ENCODE results near the gene MAP3K13.
"Not testable (repeated sequence)": the region's sequence is repeated elsewhere in the genome, so short reads cannot be mapped to it uniquely, and the experiment has no call there.

MAP3K13 gene

DNA sequence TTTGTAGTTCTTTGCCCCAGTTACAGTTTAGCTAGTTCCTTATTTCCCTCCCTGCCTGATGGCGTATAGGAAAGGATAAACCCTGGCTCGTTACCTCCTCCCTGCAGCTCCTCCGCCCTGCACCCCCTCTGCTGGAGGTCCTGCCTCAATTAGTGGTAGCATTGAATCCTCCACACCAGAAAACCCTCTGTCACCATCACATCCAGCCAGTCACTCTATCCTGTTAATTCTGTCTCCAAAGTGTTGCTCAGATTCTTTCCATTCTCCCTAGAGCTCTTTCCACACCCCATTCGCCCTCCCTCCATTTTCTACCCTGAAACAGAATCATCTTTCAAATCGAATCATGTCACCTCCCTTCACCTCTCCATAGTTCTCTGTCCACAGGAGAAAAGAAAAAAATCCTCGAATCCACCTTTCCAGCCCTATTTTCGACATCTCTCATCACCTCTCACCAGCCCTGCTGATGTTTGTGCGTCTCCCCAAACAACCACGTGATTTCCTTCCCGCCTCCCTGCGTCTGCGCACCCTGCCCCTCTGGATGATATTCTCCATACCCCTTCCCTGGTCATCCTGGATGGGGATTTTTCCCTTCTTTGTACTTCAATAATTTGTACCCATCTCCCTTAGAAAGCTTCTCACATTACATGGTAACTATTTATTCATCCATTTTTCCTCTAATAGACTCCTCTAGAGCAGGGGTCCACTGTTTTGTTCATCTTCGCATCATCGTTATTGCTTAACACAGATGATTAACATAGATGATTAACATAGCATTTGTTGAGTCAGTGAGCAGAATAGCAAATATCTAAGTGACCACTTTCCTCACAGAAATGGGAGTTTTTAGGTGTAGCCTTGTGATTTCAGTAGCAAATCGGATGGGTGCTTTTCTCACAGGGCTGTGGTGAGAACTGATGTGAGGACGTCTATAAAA lies 37.1 kb downstream of the MAP3K13 start:
- no peak for DNase-seq (ENCODE audit: low spot score)

DNA sequence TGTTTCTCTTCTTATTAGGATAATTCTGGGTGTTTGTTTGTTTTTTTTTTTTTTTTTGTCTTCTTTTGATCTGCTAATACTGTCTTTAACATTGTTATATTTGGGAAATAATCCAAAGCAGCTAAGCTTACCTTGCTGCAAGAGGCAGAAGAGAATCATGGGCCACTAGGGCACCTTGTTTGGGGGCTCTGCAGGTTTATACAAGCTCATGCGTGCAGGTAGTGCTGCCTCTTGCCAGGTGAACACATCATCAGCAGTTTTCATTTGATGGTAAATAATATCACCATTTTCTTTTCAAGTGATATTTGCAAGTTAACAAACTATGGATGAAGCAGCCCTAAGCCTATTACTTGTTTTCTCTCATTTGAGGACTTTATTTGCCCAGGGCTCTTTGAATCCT lies 37.9 kb downstream of the MAP3K13 start:
- DNase-seq (ENCODE audit: low spot score) = no peak

GRCh38 chr3:185401319-185401955 lies 38.5 kb downstream of the MAP3K13 start:
- DNase-seq (ENCODE audit: low spot score) = no peak

GRCh38 chr3:185402561-185402960 lies 39.6 kb downstream of the MAP3K13 start:
- no peak for DNase-seq (ENCODE audit: low spot score)

GRCh38 chr3:185403002-185403401 lies 40.1 kb downstream of the MAP3K13 start:
- no peak for DNase-seq (ENCODE audit: low spot score)

GRCh38 chr3:185405243-185405642 lies 42.3 kb downstream of the MAP3K13 start:
- DNase-seq (ENCODE audit: low spot score) = peak; percentile 44

GRCh38 chr3:185405664-185406063 lies 42.7 kb downstream of the MAP3K13 start:
- no peak for DNase-seq (ENCODE audit: low spot score)

DNA sequence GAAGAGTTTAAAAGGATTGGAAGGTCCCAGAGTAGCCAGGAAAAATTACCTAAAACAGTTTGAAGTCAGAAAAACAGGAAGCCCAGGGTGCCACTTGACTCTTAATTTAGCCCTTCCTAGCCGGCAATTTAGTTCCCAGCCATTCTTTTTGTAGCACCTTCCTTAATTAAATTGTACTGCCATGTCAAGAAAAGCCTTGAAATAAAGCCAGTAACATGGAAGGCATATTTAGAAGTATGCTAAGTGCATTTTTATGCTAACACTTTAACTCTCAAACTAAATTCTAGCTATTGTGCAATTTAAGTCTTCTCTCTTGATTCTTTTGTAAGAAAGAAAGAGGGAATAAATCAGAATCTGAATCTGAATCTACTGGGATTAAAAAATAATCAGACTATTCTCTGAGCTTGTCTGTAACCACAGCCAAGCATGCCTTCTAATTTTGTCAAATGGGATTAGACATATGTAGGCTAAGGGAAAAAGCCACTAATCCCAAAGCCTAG lies 43.2 kb downstream of the MAP3K13 start:
- DNase-seq (ENCODE audit: low spot score) = no peak

DNA sequence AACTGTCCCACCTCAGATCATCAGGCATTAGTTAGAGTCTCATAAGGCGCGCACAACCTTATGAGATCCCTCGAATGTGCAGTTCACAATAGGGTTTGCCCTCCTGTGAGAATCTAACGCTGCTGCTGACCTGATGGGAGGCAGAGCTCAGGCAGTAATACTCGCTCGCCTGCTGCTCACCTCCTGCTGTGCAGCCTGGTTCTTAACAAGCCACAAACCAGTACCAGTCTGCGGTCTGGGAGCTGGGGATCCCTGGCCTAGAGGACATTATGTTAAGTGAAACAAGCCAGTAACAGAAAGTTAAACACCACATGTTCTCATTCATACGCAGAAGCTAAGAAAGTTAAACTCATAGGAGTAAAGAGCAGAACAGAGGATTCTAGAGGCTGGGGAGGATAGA lies 47.0 kb downstream of the MAP3K13 start:
- no peak for DNase-seq (ENCODE audit: low spot score)

- no peak for DNase-seq (ENCODE audit: low spot score)
Measured at GRCh38 chr3:185411133-185411532, 48.2 kb downstream of the MAP3K13 start.

GRCh38 chr3:185416513-185416912 lies 53.6 kb downstream of the MAP3K13 start:
- DNase-seq (ENCODE audit: low spot score) = no peak

DNA sequence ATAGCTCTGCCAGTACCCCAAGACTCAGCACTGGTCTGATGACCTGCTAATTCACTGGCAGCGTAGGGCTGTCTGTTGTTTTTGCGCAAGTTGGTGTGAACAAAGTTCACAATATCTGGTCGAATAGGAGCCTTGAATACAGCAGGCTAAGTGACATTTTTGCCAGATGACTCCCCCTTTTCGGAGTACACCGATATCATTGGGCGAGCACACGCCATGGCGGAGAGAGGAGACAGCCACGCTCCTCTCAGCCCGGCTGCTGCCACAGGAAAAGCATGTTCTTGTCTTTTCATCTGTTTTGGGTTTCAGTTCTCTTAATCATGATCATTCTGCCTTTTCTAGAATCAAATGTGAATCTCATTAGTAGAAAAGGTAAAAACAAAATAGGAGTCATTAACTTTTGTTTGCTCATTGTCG lies 55.6 kb downstream of the MAP3K13 start:
- DNase-seq (ENCODE audit: low spot score) = not testable (repeated sequence)

GRCh38 chr3:185420762-185421161 lies 57.8 kb downstream of the MAP3K13 start:
- DNase-seq (ENCODE audit: low spot score) = no peak

GRCh38 chr3:185421577-185422232 lies 58.8 kb downstream of the MAP3K13 start:
- no peak for DNase-seq (ENCODE audit: low spot score)

DNA sequence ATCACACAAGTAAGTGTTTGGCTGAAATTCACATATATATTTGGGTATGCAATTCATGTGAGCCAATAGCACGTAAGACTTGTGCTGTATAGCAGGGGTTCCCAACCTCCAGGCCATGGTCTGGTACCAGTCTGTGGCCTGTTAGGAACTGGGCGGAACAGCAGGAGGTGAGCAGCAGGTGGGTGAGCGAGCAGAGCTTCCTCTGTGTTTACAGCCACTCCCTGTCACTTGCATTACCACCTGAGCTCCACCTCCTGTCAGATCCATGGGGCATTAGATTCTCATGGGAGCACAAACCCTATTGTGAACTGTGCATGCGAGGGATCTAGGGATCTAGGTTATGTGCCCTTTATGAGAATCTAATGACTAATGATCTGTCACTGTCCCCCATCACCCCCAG lies 59.7 kb downstream of the MAP3K13 start:
- DNase-seq (ENCODE audit: low spot score) = peak; percentile 23

- peak; percentile 19 for DNase-seq (ENCODE audit: low spot score)
Measured at GRCh38 chr3:185423178-185423577, 60.2 kb downstream of the MAP3K13 start.

GRCh38 chr3:185424435-185424834 lies 61.5 kb downstream of the MAP3K13 start:
- DNase-seq (ENCODE audit: low spot score) = no peak

DNA sequence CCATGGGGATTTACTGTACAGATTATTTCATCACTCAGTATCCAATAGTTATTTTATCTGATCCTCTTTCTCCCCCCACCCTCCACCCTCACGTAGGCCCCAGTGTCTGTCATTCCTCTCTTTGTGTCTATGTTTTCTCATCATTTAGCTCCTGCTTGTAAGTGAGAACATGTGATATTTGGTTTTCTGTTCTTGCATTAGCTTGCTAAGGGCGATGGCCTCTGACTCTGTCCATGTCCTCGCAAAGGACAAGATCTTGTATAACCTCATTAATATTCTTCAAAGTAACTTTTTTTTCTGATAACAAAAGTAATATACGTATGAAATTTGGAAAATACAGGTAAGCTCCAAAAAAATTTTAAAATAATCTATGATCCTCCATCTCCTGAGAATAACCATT lies 67.4 kb downstream of the MAP3K13 start:
- DNase-seq (ENCODE audit: low spot score) = no peak

- DNase-seq (ENCODE audit: low spot score) = no peak
Measured at GRCh38 chr3:185439745-185440466, 77.0 kb downstream of the MAP3K13 start.

DNA sequence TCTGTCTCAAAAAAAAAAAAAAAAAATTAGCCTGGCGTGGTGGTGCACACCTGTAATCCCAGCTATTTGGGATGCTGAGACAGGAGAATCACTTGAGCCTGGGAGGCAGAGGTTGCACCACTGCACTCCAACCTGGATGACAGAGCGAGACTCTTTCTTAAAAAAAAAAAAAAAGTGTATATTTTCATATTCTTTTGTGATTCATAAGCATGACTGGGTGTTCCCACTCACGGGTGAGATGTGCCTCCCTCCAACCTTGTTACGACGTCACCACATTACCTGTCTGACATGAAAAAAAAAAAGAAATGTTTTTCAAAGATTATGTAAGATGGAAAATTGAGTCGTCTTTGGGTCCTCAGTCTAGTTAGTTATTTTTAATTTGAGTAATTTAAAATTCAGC lies 79.1 kb downstream of the MAP3K13 start:
- DNase-seq (ENCODE audit: low spot score) = no peak

DNA sequence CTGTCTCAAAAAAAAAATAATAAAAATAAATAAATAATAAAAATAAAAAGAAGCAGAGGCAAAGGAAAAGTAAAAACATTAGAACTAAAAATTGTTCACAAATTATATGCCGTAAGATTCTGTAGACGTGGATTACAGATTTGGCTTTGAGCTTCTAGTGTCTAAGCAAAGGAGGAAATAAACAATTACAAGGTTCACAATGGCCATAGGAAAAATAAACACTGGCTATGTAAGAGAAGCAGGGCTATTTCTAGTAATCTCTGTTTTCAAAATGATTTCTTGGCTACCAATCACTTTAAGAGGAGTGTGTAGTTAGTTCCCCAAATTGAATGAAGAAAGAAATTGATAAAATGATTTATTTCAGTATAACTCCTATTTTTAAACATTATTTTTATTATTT lies 81.4 kb downstream of the MAP3K13 start:
- no peak for DNase-seq (ENCODE audit: low spot score)

DNA sequence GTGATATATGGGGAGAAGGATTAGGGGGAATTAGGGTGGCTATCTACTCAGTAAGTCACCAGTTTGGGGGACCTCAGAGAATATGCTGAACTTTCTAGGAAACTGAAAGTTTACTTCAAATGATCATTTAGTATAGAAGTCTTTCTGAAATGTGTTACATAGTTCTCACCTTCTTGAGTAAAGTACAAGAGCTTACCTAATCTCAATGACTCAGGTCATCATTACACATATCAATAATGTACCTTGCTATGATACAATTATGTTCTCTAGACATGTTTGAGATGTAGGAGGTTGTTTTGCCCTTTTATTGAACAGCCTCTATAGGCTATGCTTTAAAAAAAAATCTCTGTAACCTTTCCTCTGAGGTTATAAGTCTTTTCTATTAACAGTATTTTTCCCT lies 85.2 kb downstream of the MAP3K13 start:
- DNase-seq (ENCODE audit: low spot score) = no peak

Measured in SW480 (cell line).